Measurements from ENCODE around the gene QSOX2.

DNA sequence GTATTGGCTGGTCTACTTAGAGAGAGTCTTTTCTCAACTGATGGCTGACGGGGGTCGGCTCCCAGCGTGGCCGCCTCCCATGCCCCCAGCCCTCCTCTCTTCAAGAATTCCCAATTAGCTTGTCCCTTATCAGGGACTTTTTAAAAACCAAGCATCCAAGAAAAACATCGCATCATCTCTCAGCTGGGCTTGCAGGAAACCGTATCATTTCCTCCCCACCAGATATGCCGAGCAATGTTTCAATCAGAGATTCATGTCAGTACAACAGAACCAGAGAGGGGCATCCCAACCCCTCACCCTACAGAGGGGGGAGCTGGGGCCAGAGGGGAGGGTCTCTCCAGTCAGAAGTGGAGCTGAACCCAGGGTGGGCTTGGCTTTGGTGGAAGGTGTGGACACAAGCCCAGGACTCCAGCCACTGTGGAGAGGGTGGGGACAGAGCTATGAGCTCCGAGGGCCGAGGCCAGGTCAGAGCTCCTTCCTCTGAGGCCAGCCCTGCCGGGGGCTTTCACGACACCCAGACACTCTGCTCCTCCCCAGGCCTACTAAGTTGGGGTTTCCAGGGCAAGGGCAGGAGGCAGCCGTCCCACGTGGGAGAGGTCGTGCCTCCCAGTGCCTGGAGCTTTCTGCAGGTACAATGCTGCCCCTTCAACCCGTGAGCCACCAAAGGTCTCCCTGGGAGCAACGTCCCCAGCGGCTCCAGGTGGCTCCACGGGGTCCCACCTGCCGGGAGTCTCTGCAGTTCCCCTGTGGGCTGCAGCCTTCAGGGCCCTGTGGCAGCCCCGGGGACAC lies 87.9 kb downstream of the QSOX2 start:
- TF ChIP-seq, protein P1, sequence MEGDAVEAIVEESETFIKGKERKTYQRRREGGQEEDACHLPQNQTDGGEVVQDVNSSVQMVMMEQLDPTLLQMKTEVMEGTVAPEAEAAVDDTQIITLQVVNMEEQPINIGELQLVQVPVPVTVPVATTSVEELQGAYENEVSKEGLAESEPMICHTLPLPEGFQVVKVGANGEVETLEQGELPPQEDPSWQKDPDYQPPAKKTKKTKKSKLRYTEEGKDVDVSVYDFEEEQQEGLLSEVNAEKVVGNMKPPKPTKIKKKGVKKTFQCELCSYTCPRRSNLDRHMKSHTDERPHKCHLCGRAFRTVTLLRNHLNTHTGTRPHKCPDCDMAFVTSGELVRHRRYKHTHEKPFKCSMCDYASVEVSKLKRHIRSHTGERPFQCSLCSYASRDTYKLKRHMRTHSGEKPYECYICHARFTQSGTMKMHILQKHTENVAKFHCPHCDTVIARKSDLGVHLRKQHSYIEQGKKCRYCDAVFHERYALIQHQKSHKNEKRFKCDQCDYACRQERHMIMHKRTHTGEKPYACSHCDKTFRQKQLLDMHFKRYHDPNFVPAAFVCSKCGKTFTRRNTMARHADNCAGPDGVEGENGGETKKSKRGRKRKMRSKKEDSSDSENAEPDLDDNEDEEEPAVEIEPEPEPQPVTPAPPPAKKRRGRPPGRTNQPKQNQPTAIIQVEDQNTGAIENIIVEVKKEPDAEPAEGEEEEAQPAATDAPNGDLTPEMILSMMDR (IDR thresholded peaks at IDR 0.05), result no peak
- TF ChIP-seq EP300 (IDR thresholded peaks at IDR 0.05), result no peak

Data from upper lobe of left lung (tissue), 4 donors.